Activated naive CD8-positive, alpha-beta T cell (primary cell): ENCODE data around the gene OR1A1.
A peak's percentile ranks its signal among the peaks of the same experiment; 100 is the strongest.
"Not testable (repeated sequence)": the region's sequence is repeated elsewhere in the genome, so short reads cannot be mapped to it uniquely, and the experiment has no call there.

Experiments
- H3K27ac Mint-ChIP-seq: one replicate; pipeline ENCODE4 v1.8.0; 2021; ENCODE audit warnings: mixed read lengths
- H3K27me3 Mint-ChIP-seq: one replicate; pipeline ENCODE4 v1.8.0; 2021; ENCODE audit warnings: mixed read lengths
- H3K36me3 Mint-ChIP-seq: one replicate; pipeline ENCODE4 v1.8.0; 2021; ENCODE audit warnings: mixed read lengths
- H3K4me1 Mint-ChIP-seq: one replicate; pipeline ENCODE4 v1.8.0; 2021; ENCODE audit warnings: low read depth, mixed read lengths
- H3K4me3 Mint-ChIP-seq: one replicate; pipeline ENCODE4 v1.8.0; 2021; ENCODE audit warnings: mild to moderate bottlenecking, mixed read lengths
- H3K9me3 Mint-ChIP-seq: one replicate; pipeline ENCODE4 v1.8.0; 2021; ENCODE audit warnings: low read depth, mixed read lengths

Gene OR1A1

GRCh38 chr17:3207367-3207766, at the start of gene OR1A1:
Gene OR1A1, plus strand, starts transcription at chr17:3207667. Its CDS starts 7,954 bp downstream, at chr17:3215621.
- no peak within 1 kb of the TSS for H3K27ac Mint-ChIP-seq
- no peak within 1 kb of the TSS for H3K4me3 Mint-ChIP-seq
- peaks cover 3% of the 10 kb centered on the region for H3K9me3 Mint-ChIP-seq
- H3K27me3 Mint-ChIP-seq, result peaks cover 5% of the 10 kb centered on the region
- H3K36me3 Mint-ChIP-seq, result no peaks in the 10 kb centered on the region
- H3K4me1 Mint-ChIP-seq, result no peaks in the 10 kb centered on the region

GRCh38 chr17:3167574-3167973, 39.9 kb upstream of the OR1A1 start:
- Mint-ChIP-seq H3K27ac (no peak overlapping the region), H3K4me3 (no peak overlapping the region), H3K27me3 (peaks cover 15% of the 10 kb centered on the region)

GRCh38 chr17:3189961-3190360, 17.5 kb upstream of the OR1A1 start:
- no peaks in the 10 kb centered on the region for H3K9me3 Mint-ChIP-seq
- no peak overlapping the region for H3K4me3 Mint-ChIP-seq
- H3K36me3 Mint-ChIP-seq, result no peaks in the 10 kb centered on the region
- no peaks in the 10 kb centered on the region for H3K4me1 Mint-ChIP-seq
- H3K27ac Mint-ChIP-seq, result no peak overlapping the region
- no peaks in the 10 kb centered on the region for H3K27me3 Mint-ChIP-seq

More at GRCh38 chr17:3167574-3167973, 39.9 kb upstream of the OR1A1 start:
- Mint-ChIP-seq H3K4me1 (no peaks in the 10 kb centered on the region), H3K36me3 (no peaks in the 10 kb centered on the region), H3K9me3 (peaks cover 12% of the 10 kb centered on the region)

- Mint-ChIP-seq H3K4me3 (no peak within 1 kb of the TSS), H3K27me3 (peaks cover 7% of the 10 kb centered on the region), H3K27ac (no peak within 1 kb of the TSS), H3K4me1 (no peaks in the 10 kb centered on the region), H3K9me3 (no peaks in the 10 kb centered on the region), H3K36me3 (peaks cover 2% of the 10 kb centered on the region)
Measured at GRCh38 chr17:3197219-3197618, 10.2 kb upstream of the OR1A1 start, which contains the start of gene OR1A2. Gene OR1A2, plus strand, starts transcription at chr17:3197519. Its CDS starts 0 bp downstream, at chr17:3197519.

GRCh38 chr17:3208484-3208883, 1.0 kb downstream of the OR1A1 start:
- Mint-ChIP-seq H3K36me3 (no peaks in the 10 kb centered on the region), H3K4me1 (no peaks in the 10 kb centered on the region), H3K27me3 (peaks cover 8% of the 10 kb centered on the region), H3K9me3 (no peaks in the 10 kb centered on the region), H3K27ac (no peak overlapping the region), H3K4me3 (no peak overlapping the region)

- Mint-ChIP-seq H3K4me1 (no peaks in the 10 kb centered on the region), H3K9me3 (peaks cover 4% of the 10 kb centered on the region), H3K27ac (no peak overlapping the region), H3K4me3 (no peak overlapping the region), H3K27me3 (peaks cover 16% of the 10 kb centered on the region), H3K36me3 (no peaks in the 10 kb centered on the region)
Measured at GRCh38 chr17:3213001-3213400, 5.5 kb downstream of the OR1A1 start.

- peaks cover 4% of the 10 kb centered on the region for H3K9me3 Mint-ChIP-seq
- H3K27me3 Mint-ChIP-seq, result peaks cover 16% of the 10 kb centered on the region
- no peaks in the 10 kb centered on the region for H3K36me3 Mint-ChIP-seq
- no peak overlapping the region for H3K4me3 Mint-ChIP-seq
- no peaks in the 10 kb centered on the region for H3K4me1 Mint-ChIP-seq
- H3K27ac Mint-ChIP-seq, result no peak overlapping the region
Measured at GRCh38 chr17:3213587-3213986, 6.1 kb downstream of the OR1A1 start.

- H3K27ac Mint-ChIP-seq, H3K27me3 Mint-ChIP-seq, H3K4me3 Mint-ChIP-seq, H3K9me3 Mint-ChIP-seq, H3K36me3 Mint-ChIP-seq: not testable (repeated sequence)
- peaks cover 11% of the 10 kb centered on the region for H3K4me1 Mint-ChIP-seq
Measured at GRCh38 chr17:3219978-3220377, 12.5 kb downstream of the OR1A1 start.

GRCh38 chr17:3221850-3222249, 14.4 kb downstream of the OR1A1 start:
- Mint-ChIP-seq H3K36me3 (peaks cover 3% of the 10 kb centered on the region), H3K4me3 (peak overlapping the region; percentile 61), H3K27me3 (peaks cover 8% of the 10 kb centered on the region), H3K9me3 (peaks cover 4% of the 10 kb centered on the region), H3K4me1 (peaks cover 11% of the 10 kb centered on the region), H3K27ac (no peak overlapping the region)

GRCh38 chr17:3222505-3222904, 15.0 kb downstream of the OR1A1 start:
- Mint-ChIP-seq H3K9me3 (no peaks in the 10 kb centered on the region), H3K27ac (no peak overlapping the region), H3K4me1 (peaks cover 11% of the 10 kb centered on the region), H3K4me3 (peak overlapping the region; percentile 61), H3K36me3 (peaks cover 3% of the 10 kb centered on the region), H3K27me3 (peaks cover 6% of the 10 kb centered on the region)

- H3K4me3 Mint-ChIP-seq, H3K36me3 Mint-ChIP-seq, H3K27me3 Mint-ChIP-seq, H3K9me3 Mint-ChIP-seq, H3K27ac Mint-ChIP-seq: not testable (repeated sequence)
- H3K4me1 Mint-ChIP-seq, result peaks cover 11% of the 10 kb centered on the region
Measured at GRCh38 chr17:3224721-3225352, 17.4 kb downstream of the OR1A1 start.

- H3K9me3 Mint-ChIP-seq, H3K27ac Mint-ChIP-seq, H3K4me3 Mint-ChIP-seq, H3K27me3 Mint-ChIP-seq, H3K36me3 Mint-ChIP-seq, H3K4me1 Mint-ChIP-seq: not testable (repeated sequence)
Measured at GRCh38 chr17:3232300-3232699, 24.8 kb downstream of the OR1A1 start.

GRCh38 chr17:3238685-3239084, 31.2 kb downstream of the OR1A1 start:
- H3K27me3 Mint-ChIP-seq, H3K9me3 Mint-ChIP-seq, H3K4me1 Mint-ChIP-seq, H3K36me3 Mint-ChIP-seq, H3K4me3 Mint-ChIP-seq, H3K27ac Mint-ChIP-seq: not testable (repeated sequence)

- H3K4me1 Mint-ChIP-seq, H3K9me3 Mint-ChIP-seq: not testable (repeated sequence)
Measured at GRCh38 chr17:3241044-3241443, 33.6 kb downstream of the OR1A1 start.

GRCh38 chr17:3244841-3245240, 37.4 kb downstream of the OR1A1 start:
- H3K27ac Mint-ChIP-seq, H3K4me3 Mint-ChIP-seq, H3K27me3 Mint-ChIP-seq, H3K36me3 Mint-ChIP-seq, H3K9me3 Mint-ChIP-seq, H3K4me1 Mint-ChIP-seq: not testable (repeated sequence)

More at GRCh38 chr17:3241044-3241443, 33.6 kb downstream of the OR1A1 start:
- not testable (repeated sequence) for H3K27ac Mint-ChIP-seq, H3K27me3 Mint-ChIP-seq, H3K4me3 Mint-ChIP-seq, H3K36me3 Mint-ChIP-seq

- H3K4me3 Mint-ChIP-seq, H3K36me3 Mint-ChIP-seq, H3K27ac Mint-ChIP-seq, H3K4me1 Mint-ChIP-seq, H3K9me3 Mint-ChIP-seq, H3K27me3 Mint-ChIP-seq: not testable (repeated sequence)
Measured at GRCh38 chr17:3249013-3249412, 41.5 kb downstream of the OR1A1 start.
